Stimulated activated CD8-positive, alpha-beta memory T cell treated with anti-CD3 and anti-CD28 coated beads, Interleukin-7, amount 100 ng/mL, for 24 hours (primary cell): ENCODE data around the gene NSFL1C.

Source experiments
- DNase-seq: peaks from one replicate; pipeline ENCODE4 v3.0.0-alpha.2; 2020; ENCODE audit warnings: low read depth

The NSFL1C gene

GRCh38 chr20:1460275-1460674 is 6.4 kb downstream of the NSFL1C start:
- DNase-seq: no peak

- DNase-seq: no peak
These were observed 8.7 kb downstream of the NSFL1C start for GRCh38 chr20:1457992-1458391.

- DNase-seq: no peak
These were observed 10.3 kb downstream of the NSFL1C start for GRCh38 chr20:1456300-1456699.

DNA sequence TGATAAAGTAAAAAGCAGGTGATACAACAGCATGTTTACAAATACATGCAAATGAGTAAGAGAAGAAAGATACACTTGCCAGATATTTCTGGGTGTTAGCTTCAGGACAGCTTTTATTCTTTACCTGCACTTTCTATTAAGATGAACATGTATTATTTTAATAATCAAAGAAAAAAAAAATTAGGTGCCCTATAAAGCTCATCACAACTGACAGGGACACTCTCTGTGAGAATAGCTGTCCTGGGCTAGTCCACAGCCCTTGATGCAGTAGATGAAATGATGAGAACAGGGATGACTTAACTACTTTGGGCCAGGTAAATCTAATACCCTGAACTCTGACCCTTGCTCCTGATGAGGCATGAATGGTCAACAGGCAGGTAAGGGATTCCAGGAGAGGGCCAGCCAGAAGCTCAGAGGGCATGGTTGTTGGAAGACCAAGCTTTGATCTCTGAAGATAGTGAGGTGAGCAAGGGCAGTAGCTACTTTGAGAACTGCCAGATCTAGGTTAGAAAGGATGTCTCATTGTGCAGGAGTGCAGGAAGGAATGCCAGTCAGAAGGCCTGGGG is 15.6 kb downstream of the NSFL1C start:
- no peak for DNase-seq

- no peak for DNase-seq
These were observed 17.3 kb downstream of the NSFL1C start for GRCh38 chr20:1449370-1449769.

- no peak for DNase-seq
These were observed 18.5 kb downstream of the NSFL1C start for GRCh38 chr20:1448081-1448620.

- no peak for DNase-seq
These were observed 20.1 kb downstream of the NSFL1C start for GRCh38 chr20:1446536-1446935.

DNA sequence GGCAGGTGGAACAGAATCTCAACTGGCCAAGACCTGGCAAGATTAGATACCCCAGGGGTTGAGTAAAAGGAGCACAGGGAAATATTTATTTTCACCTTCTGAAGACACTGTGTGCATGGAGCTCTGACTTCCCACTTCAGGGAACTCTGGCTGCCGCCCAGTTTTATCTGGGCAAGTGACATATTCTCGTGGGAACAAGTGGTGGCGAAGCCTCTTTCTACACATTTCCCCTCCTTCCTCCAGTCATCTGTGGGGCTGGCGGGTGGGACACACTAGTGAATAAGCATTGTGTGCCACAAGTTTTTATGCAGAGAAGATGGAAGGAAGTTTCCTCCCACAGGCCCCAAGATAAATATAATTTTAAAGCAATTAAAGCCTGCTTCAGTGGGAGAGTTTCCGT is 23.6 kb downstream of the NSFL1C start:
- DNase-seq: no peak

DNA sequence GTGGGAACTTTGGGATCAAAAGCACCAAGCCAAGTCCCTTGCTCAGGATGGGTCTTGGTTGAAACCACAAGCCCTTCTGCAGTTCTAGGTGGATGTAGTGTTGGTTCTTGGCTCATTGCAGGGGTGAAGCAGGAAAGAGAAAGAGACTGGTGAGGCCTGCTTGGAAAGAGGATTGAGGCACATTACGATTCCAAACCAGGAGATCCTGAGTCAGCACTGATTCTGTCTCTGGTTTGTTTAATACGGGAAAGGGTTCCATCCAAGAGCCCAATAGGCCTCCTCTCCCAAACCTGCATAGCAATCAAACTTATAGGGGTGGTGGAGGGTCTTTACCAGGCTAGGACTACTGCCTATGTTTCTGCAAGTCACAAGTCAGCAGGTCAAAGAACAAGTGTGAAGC is 24.3 kb downstream of the NSFL1C start:
- DNase-seq: no peak

GRCh38 chr20:1441133-1441532 is 25.5 kb downstream of the NSFL1C start:
- no peak for DNase-seq

GRCh38 chr20:1440024-1440423 is 26.6 kb downstream of the NSFL1C start:
- no peak for DNase-seq

DNA sequence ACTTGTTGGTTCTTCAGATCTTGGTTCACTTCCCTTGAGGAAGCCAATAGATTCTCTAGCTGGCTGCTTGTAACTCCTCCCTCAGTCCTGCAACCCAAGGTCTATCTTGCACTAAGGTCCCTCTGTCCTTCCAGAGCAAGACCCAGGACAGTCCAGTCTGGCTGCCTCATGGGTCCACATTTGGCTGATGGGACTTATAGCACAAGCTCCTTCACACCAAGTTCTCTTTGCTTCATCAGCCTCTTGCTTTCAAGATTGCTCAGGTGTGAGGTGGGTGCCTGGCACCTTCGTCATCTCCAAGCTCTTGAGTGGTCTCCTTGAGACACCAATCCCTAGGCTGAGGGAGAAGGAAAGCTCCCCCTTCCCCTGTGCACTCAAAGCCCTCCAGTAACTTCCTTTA is 28.3 kb downstream of the NSFL1C start:
- DNase-seq: no peak

GRCh38 chr20:1437235-1437904 is 29.3 kb downstream of the NSFL1C start:
- DNase-seq: peak; percentile 53

DNA sequence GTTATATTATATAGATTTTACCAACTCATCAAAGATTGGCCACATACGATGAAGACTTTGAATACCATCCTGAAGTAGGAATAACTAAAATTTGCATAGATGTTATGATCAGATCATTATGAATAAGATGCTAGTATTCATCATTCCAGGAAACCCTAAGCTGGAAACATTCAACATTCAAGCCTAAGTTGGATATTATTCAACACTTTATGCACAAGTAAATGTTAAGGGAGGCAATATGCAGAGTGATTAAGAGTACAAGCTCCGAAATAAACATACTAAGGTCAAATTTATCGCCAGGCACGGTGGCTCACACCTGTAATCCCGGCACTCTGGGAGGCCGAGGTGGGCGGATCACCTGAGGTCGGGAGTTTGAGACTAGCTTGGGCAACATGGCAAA is 30.4 kb downstream of the NSFL1C start:
- DNase-seq: no peak

DNA sequence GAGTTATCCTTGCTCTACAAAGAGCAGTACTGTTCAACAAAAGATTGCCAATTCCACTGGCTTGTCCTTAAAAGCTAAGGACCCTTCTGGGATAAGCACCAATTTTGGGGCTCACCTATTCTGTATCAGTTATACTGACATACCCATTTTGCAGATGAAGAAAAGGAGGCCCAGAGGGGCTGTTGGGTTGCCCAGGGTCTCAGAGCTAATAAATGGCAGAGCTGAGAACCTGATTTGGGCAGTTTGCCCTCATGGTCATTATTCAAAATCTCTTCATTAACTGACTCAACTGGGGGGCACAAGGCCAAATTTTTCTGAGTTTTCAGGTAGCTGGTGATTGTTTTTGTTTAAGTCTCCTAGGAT is 31.3 kb downstream of the NSFL1C start:
- DNase-seq: no peak

DNA sequence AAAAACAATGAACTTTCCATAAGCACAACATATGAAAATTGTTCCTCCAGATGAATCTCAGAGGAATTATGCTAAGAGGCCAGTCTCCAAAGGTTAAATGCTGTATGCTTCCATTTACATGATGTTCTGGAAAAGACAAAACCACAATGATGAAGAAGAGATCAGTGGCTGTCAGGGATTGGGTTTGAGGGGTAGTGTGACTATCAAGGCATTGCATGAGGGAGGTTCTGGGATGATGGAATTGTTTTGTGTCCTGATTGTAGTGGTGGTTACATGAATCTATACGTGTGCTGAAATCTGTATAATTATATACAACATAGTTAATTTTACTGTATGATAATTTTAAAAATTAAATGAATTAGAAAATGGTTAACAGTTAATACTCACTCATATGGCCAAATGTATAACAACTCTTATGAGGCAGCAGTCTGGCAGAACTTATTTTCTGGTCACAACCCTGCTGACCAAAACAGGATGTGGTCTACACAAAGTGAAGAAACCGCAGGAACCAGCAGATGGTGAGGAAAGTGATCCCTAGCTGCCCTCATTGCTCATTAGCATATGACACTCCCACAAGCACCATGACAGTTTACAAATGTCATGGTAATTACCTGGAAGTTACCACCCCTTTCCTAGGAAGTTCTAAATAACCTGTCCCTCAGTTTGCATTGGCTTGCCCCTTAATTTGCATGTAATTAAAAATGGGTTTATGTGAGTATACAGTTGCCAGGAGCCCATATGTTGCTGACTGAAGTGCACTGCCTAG is 31.9 kb downstream of the NSFL1C start:
- DNase-seq: peak; percentile 16

DNA sequence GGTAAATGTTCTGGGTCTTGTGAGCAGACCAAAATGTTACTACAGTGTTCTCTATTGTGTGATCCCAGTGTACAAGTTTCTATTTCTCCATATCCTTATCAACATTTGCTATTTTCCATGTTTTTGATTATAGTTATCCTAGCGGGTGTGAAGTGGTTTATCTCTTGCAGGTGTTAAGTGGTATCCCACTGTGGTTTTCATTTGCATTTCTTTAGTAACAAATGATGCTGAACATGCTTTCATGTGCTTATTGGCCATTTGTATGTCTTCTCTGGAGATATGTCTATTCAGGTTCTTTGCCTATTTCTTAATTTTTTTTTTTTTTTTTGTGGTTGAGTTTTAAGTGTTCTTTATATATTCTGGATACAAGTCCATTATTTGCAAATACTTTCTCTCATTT is 35.5 kb downstream of the NSFL1C start:
- no peak for DNase-seq

DNA sequence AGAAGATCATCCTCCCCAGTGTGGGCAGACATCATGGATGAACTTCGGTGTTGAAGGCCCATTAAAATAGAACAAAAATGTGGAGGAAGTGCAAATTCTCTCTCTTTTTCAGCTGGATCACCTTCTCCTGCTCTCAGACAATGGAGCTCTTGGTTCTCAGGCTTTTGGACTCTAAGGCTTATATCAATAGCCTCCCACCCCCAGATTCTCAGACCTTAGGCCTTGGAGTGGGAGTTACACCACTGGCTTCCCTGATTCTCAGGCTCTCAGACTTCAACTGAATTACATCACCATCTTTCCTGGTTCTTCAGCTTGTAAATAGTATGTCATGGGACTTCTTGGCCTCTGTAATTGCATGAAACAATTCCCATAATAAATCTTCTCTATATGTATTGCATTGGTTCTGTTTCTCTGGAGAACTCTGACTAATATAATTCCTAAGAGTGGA is 36.6 kb downstream of the NSFL1C start:
- DNase-seq: no peak

DNA sequence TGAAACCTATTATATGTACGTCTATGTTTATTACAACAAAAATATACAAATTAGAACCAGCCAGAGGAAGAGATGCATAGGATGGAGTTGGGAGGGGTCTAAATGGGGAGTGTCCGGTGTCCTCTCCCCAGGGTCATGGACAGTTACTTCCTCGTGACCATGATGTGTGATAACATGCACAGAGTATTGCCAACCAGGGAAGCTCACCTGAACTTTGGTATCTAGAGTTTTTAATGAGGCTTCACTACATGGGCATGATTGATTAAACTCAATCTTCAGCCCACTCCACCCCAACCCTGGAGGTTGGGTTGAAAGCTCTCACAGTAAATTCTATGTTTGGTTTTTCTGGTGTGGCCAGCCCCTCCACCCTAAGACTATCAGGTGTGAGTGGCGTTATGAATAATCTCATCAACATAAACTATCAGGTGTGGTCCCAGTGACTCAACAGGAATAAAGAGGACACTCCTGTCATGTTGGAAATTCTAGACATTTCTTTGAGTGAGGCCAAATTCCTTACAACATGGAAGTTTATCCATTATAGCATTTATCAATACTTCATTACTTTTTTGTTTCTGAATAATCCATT is 37.4 kb downstream of the NSFL1C start:
- no peak for DNase-seq

DNA sequence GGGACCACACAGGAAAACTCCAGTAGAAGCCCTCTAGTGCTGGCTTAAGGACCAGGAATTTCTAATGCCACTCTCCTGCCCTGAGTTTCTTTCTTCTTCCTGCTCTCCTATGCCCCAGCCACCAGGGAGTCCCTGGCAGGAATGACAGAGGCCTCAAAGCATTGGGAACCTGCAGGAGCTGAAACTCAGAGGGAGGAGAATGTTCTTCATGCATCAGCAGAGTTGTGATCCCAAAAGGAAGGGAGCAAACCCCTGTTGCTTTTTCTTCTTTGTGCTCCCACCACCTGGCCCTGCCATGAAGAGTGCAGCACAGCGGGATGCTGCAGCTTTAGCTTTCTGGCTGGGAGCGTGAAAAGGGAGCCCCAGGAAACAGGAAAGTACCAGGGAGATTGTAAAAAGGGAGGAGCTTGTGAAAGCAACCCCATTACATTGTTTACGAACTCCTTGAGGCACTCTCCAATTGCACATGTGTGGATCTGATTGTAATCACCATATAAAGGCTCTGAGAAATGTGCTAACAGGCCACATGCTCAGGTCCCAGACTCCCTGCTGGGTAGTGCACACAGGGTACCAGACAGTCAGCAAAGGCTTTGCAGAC is 39.1 kb downstream of the NSFL1C start:
- no peak for DNase-seq

- DNase-seq: no peak
These were observed 40.3 kb downstream of the NSFL1C start for GRCh38 chr20:1426231-1426849.

GRCh38 chr20:1424336-1424735 is 42.3 kb downstream of the NSFL1C start:
- DNase-seq: no peak
